Measurements from ENCODE around the gene HSD3B7.
"Not testable (repeated sequence)": the region's sequence is repeated elsewhere in the genome, so short reads cannot be mapped to it uniquely, and the experiment has no call there.

Gene HSD3B7

DNA sequence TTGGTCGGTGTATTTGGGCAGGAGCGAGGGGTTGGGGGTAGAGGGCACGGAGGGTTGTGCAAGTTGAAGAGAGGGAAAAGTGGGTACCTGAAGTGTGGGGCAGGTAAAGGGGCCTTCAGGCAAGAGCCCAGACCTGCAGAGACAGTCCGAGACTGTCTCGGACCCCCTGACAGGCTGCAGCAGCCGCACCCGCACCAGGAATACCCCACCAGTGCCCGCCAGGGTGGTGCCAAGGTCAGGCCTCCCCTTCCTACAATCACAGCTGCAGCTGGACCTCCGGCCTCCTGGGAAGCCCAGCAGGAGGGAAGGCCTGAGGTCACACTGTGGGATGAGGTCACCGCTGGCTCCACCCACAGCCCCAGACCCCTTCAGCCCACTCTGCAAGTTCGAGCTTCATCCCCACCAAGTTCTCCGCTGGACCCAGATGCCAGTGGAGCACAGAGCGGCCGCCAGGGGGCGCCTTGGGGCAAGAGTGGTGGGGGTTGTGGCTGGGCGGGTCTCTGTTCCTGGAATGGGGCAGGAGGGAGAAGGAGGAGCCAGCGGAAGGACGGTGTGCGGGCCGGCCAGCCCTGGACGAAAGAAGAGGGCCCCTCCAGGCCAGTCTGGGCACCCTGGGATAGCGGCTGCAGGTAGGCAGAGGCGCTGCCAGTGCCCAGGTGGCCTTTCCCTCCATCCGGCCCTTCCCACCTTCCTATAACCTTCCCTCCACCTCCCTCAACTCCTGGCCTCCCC, at the start of gene HSD3B7:
HSD3B7 (plus strand) TSS at position 539 of the 732 bp plus-strand sequence. CDS start 452 bp downstream, outside the sequence.
- DNase-seq: no peak

DNA sequence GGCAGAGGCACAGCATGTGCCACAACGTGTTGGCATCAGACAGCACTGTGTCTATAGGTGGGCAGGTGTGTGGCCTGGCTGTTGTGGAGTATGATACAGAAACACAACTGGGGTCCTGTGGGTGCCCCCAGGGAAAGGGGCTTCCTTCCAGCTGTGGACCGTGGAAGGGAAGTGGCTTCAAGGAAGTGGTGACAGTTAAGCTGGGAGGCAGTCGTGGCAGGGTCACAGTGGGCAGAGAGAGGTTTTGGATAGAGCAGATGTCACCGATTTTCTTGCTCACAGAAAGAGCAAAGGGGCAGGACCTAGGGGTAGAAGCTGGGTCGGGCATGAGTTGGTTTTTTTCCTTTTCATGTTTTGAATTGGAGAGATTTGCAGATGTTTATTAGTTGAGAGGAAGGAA, 47.3 kb upstream of the HSD3B7 start:
- DNase-seq: no peak

DNA sequence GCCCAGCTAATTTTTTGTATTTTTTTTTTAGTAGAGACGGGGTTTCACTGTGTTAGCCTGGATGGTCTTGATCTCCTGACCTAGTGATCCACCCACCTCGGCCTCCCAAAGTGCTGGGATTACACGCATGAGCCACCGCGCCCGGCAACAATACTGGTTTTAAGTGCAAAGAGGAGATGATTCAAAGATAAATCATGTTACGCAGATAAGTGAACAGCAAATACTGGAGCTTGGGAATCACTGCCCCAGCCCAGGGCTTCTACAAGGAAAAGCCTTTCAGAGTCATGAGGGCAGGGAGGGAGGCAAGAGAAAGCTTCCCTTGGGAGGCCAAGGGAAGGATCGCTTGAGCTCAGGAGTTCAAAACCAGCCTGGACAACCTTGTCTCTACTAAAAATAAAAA, 45.4 kb upstream of the HSD3B7 start:
- not testable (repeated sequence) for DNase-seq

DNA sequence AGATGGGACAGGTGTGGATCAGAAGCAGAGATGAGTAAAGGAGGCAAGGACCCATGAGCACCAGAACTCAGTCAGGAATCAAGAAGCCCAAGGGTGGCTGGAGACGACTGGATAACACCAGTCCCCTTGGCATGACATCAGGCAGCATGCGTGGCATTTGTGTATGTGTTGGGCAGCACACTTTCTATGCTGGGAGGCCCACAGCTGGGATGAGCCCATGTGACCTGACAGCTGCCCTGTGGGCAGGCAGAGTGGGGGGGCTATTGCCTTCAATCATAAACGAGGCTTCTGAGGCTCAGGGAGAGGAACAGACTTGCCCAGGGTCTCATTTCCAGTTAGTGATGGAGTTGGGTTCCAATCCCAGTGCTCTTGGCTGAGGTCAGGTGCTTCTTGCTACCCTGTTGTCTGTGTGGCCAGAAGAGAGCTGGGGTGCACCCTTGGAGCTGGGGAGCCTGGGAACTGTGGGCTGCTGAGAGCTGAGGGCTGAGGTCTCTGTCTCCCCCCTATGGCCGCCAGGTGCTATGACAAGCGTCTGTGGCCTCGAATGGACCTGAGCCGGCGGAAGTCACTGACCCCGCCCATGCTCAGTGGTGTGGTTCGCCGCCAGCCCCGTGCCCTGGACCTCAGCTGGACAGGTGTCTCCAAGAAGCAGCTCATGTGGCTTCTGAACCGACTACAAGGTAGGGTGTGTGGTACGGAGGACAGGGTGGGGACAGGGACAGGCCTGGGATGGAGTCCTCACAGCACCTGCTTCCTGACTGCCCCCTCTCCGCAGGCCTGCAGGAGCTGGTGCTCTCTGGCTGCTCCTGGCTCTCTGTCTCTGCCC, 43.2 kb upstream of the HSD3B7 start:
- DNase-seq: no peak

DNA sequence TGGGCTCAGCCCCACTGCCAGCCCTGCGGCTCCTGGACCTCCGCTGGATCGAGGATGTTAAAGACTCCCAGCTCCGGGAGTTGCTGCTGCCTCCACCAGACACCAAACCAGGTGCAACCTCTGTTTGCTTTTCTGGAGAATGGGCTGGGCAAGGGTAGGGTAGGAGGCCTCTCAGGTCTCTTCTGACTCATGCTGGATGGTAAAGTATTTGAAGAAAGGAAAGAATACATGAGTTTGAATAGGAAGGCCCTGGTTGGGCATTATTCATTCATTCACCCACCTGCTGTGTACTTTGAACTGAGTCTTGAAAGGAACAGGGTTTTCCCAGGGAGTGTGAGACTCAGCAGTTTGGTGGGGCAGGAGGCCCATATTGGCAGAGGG, 42.6 kb upstream of the HSD3B7 start:
- DNase-seq: no peak

DNA sequence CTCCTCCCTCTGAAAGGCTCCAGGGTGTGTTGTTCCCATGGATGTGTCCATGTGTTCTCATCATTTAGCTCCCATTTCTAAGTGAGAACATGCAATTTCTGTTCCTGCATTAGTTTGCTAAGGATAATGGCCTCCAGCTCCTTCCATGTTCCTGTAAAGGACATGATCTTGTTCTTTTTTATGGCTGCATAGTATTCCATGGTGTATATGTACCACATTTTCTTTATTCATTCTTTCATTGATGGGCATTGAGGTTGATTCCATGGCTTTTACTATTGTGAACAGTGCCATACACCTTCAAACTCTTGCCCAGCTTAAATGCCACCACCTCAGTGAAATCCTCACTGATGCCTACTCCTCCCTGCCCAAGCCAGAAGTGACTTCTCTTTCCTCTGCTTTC, 40.7 kb upstream of the HSD3B7 start:
- DNase-seq: no peak

DNA sequence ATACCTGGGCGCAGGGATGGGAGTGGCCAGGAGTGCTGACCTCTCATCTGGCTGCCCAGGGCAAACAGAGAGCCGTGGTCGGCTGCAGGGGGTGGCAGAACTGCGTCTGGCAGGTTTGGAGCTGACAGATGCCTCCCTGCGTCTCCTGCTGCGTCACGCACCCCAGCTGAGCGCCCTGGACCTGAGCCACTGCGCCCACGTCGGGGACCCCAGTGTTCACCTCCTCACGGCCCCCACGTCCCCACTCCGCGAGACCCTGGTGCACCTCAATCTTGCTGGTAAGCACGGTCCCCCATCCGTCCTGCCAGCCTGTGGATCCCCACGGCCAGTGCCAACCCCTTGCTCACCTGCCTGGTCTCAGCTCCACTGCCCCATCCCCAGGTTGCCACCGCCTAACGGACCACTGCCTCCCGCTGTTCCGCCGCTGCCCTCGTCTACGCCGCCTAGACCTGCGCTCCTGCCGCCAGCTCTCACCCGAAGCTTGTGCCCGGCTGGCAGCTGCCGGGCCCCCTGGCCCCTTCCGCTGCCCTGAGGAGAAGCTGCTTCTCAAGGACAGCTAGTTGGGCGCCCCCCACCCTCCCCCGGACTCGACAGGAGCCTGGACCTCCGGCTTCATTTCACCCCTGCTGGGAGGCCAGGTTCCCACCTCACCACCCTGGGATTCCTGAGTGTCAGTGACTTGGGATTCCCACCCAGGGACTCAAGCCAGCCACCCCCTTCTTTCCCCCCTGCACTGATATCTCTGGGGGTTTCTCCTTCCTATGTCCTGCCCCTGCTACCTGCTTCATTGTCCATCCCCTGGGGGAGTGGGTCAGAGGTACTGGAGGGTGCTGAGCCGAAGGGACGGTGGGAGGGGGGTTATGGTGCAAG, 38.1 kb upstream of the HSD3B7 start:
- DNase-seq: no peak

DNA sequence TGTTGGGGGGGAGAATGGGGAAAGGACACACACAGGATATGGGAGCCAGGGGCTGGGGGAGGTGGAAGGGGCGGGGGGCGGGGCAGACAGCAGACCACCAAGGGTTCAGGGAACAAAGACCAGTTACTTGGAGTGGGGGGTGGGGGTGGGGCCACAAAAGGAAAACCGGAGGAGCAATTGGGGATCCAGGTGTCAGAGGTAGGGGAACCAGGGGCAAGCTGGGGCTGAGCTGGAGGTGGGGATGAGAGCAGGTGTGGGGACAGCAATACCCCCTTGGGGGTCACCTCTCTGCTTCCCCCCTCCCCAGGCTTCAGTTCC, 37.5 kb upstream of the HSD3B7 start:
- no peak for DNase-seq

DNA sequence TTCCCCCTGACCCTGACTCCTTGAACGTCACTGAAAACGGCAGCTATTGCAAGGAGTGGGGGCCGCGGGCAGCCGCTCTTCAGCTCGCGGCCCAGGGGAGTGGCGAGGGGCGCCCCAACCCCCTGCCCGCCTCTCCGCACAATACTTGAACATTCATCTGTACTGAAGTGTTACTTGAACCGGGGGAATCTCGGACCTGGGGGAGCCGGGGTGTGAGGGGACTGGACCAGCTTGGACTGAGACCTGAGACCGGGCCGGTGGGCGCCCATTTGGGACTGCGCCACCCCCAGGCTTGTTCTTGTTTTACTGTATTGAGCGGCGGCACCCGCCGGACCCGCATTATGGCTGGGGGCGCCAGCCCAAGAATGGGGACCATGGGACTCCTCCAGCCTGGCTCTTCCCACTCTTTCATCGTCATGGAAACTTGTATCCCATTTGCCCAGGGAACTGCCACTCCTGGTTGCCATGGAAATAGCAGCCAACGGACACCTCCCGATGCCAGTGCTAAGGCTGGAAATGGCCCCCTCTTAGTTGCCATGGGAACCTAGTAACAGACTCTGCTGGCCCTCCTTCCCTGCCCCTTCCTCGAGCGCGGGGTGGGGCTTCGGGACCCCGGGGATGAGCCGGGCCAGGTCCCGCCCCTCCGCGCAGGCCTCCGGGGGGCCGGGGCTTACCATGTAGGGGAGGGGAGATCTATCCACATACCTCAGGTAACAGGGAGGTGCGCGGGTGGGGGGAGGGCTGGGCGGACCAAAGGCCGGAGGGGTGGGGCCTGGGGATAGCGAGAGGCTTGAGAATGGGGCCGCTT, 36.9 kb upstream of the HSD3B7 start:
- no peak for DNase-seq

DNA sequence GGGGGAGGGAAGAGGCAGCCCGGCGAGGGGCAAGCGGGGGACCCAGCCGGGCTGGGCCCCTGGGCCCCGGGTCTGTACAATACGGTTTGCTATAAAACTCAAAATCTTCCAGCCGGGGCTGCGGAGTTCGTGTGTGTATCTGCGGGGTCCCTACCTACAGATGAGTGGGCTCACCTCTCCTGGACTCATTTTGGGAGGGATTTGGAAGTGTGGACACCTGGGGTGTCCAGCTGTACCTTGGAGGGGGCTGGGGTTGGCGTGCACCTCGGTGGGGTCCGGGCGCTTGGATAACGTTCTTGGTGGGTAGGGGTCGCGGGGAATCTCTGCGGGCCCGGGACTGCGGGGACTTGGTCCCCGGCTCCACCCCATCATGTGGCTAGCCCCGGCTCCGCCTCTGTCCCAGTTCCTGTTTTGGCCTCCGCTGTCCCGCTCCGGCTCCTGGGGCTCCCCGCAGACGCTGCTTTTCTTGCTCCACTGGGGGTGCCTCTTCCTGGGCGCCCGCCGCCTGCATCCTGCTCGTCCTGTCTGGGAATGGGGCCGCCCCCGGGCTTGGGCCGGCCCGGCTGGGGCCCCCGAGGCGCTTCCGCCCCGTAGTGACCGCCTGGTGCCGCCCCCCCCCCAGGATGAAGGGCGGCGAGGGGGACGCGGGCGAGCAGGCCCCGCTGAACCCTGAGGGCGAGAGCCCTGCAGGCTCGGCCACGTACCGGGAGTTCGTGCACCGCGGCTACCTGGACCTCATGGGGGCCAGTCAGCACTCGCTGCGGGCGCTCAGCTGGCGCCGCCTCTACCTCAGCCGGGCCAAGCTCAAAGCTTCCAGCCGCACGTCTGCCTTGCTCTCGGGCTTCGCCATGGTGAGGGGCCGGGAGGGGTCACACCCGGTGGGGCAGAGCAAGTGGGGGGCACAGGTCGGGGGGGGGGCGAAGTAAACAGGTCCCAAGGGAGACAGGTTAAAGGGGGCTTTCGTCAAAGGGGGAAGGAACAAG, 36.0 kb upstream of the HSD3B7 start, which contains the start of gene ORAI3:
ORAI3 (plus strand) TSS at position 402 of the 983 bp plus-strand sequence; CDS start at position 624, 222 bp downstream.
- no peak for DNase-seq

DNA sequence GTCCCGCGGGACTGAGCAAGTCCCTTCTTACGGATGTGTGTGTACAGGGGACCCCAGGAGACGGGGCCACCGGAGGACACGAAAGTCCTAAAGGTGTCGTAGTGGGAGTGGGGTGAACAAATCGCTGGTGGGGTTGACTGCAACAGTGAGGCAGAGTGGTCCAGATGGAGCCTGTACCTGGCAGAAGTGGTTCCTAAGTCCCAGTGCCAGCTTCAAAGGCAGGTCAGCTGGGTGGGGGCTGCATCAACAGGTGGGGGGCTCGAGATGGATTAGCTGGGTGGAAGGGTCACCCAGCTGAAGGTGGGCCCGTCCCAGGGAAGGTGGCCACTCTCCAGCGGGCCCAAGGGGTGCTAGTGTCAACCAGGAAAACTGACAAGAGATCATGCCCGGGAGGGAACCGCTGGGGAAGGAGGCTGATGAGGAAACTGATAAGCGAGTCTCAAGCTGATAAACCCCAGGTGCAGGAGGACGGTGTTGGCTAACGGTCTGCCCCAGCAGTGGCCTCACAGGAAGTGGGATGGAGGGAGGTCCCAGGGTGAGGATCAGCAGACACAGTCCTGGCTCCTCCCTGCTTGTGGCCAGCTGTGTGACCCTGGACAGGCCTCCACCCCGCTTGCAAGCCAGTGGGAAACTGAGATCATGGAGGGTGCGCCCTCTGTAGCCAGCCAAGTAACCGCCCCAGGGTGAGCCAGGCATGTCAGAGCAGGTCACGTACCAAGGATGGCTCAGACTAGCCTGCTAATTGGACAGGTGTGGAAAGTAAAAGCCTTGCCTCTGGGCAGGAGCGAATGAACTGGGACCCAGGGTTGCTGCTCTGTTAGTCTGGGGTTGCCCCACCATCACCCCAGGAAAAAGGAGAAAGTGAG, 35.1 kb upstream of the HSD3B7 start:
- DNase-seq: no peak

DNA sequence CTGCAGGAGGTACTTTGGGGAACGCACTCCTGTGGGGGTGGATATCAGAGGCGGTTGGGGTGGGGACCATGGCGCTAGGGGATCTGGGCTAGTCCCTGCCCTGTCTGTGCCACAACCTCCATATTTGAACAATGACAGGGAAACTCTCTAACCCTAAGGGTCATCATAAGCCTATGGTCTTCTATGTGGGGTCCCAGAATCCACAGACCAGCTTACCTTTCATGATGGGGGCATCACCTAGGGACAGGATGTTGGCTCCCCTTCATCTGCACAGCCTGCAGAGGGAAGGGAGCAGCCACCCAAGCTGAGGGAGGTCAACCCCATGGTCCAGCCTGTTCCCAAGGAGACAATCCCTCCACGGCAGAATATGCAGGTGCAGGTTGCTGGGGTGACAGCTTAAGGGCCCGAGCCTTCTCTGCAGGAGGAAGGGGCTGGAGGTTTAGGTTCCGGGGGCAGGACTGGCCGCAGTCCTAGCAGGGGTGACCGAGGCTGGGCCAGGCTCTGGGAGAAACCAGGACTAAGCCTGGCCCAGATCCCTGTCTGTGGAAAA, 34.4 kb upstream of the HSD3B7 start:
- DNase-seq: no peak

DNA sequence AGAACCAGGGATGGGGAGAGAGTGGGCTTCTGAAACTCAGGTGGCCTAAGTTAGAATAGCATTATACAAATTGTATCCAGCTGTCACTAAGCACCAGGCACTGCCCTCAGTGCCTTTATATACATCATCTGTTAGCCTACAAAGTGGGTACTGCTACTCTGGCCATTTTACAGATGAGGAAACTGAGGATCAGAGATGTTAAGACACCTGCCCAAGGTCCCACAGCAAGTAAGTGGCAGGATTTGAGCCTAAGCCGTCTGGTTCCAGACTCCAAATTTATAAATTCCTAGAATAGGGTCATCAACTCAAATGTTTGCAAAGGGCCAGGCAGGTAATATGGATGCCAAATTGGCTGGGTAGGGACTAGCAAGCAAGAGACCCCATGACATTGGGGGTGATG, 33.8 kb upstream of the HSD3B7 start:
- DNase-seq: no peak

DNA sequence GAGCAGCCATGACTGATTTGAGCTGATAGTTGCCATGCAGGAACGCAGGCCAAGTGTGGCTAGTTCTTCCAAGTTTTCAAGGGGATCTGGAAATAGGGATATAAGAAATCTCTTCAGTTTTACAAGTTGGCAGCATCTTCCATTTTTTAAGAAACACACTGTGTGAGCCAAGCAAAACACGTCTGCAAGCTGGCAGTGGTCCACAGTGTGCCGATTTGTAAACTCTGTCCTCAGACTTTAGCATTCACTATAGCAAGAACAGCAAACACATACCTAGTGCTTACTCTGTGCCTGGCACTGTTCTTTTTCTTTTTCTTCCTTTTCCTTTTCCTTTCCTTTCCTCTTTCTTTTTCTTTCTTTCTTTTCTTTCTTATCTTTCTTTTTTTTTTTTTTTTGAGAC, 33.3 kb upstream of the HSD3B7 start:
- DNase-seq: no peak

DNA sequence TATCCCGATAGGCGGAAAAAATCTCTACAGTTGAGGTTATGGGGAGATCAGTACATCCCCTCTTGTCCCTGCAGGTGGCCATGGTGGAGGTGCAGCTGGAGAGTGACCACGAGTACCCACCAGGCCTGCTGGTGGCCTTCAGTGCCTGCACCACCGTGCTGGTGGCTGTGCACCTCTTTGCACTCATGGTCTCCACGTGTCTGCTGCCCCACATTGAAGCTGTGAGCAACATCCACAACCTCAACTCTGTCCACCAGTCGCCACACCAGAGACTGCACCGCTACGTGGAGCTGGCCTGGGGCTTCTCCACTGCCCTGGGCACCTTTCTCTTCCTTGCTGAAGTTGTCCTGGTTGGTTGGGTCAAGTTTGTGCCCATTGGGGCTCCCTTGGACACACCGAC, 31.9 kb upstream of the HSD3B7 start:
- DNase-seq: no peak

DNA sequence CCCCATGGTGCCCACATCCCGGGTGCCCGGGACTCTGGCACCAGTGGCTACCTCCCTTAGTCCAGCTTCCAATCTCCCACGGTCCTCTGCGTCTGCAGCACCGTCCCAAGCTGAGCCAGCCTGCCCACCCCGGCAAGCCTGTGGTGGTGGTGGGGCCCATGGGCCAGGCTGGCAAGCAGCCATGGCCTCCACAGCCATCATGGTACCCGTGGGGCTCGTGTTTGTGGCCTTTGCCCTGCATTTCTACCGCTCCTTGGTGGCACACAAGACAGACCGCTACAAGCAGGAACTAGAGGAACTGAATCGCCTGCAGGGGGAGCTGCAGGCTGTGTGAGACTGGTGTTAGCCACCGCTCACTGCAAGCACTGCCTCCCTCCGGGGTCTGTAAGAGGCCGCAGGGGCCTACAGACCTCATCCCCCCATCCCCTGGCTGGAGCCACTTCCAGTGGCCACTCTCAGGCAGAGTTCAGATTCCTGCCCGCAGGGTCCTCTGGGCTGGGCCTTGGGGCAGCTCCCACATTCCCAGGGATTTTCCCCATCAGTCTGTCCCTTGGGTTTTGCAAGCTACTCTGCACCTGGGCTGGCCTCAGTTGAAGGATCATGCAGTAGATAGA, 31.4 kb upstream of the HSD3B7 start:
- DNase-seq: no peak

DNA sequence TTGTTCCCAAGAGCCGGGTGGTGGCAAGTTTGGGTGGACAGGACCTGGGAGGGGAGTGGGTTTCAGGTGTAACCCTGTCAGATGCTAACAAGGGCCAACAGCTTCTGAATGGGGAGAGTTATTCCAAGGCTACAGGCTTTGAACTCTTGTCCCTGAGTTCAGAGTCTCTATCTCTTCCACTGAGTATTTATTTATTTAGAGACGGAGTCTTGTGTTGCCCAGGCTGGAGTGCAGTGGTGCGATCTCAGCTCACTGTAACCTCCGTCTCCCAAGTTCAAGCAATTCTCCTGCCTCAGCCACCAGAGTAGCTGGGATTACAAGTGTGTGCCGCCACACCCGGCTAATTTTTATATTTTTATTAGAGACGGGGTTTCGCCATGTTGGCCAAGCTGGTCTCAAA, 30.0 kb upstream of the HSD3B7 start:
- no peak for DNase-seq

DNA sequence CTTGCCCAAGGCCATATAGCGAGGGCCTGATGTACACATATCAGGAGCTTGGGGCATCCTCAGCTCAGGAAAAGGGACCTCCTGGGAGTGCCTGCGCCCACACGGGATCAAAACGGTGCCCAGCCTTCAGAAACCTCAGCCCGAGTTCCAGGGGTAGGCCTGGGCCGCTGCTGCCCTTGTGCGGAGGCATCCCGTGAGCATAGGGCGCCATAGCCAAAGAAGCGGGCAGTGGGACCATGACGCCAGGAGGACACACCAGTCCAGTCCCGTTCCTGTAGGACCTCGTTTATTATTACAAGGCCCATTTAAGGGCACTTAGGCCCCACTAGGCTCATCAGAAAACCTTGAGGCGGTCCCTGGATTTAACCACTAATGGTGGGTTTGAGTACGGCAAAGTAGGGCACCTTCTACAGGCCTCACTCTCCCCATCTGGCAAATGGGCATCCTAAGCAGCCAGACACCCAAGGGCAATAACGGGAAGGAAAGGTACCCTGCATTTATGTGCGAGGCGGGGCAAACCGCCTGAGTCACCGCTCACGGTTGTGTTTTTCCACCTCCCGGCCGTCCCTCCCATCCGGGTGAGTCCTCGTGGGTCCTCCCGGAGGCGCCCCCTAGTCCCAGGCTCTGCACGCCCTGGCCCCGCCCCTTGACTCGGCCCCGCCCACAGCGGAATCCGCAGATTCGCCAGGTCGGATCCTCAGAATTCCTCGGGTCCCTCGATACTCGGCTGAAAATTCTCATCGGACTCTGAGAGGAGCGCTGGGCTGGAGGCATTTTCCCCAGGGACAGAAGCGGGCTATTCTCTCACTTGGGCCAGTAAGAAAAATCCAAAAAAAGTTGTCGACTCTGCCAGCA, 28.2 kb upstream of the HSD3B7 start:
- no peak for DNase-seq
